IMR-90 (cell line): ENCODE measurements around the gene RAB37. TPM values are rescaled to one million over a fixed set of nuclear protein-coding genes. Genes with fewer than 3 reads are reported as not detected.

Experiments used
- ATAC-seq: fragments of 200-7000 bp; cut with Tn5 transposase; 2 replicates; pipeline ENCODE4 v1.9.1; 2020; ENCODE audit warnings: low read depth, mild to moderate bottlenecking, moderate library complexity
- BruUV-seq: library from RNA; stranded (reverse); fragments of 400-500 nt; replicated peaks from 2 replicates; lab custom pipeline; 2021; lab: Mats Ljungman, UMichigan
- CTCF ChIA-PET: fragments of 300-600 bp; formaldehyde crosslinking; extraction: SDS; loops from one replicate; lab custom pipeline; 2021; ENCODE audit warnings: antibody characterized with exemption; lab: Yijun Ruan, JAX
- POLR2A ChIA-PET: fragments of 300-600 bp; sonication (Branson Sonifier 250); formaldehyde crosslinking; loops from one replicate; lab custom pipeline; 2022; ENCODE audit warnings: antibody characterized with exemption; ENCODE audit not compliant: unreplicated experiment; lab: Charles Lee
- DNase-seq: peaks from one replicate; pipeline ENCODE4 v3.0.0; 2013
- H2AFZ ChIP-seq: replicated peaks from 2 replicates; pipeline ENCODE3; 2013; ENCODE audit warnings: low read length, mild to moderate bottlenecking; ENCODE audit not compliant: poor library complexity
- H2AK5ac ChIP-seq: 2 replicates; pipeline ENCODE4 v1.6.1; 2013; ENCODE audit warnings: low read depth, low read length, inconsistent platforms
- H2AK9ac ChIP-seq: replicated peaks from 2 replicates; pipeline ENCODE3; 2013; ENCODE audit warnings: mild to moderate bottlenecking, low read depth, low read length, moderate library complexity; ENCODE audit not compliant: poor library complexity
- H2BK120ac ChIP-seq: 2 replicates; pipeline ENCODE4 v1.6.1; 2013; ENCODE audit warnings: low read depth, low read length, inconsistent platforms
- H2BK15ac ChIP-seq: 3 replicates; pipeline ENCODE4 v1.6.1; 2013; ENCODE audit warnings: low read depth, low read length, inconsistent platforms
- H2BK20ac ChIP-seq: 2 replicates; pipeline ENCODE4 v1.6.1; 2013; ENCODE audit warnings: low read depth, mild to moderate bottlenecking, inconsistent platforms, low read length, moderate library complexity
- H2BK5ac ChIP-seq: 2 replicates; pipeline ENCODE4 v1.6.1; 2013; ENCODE audit warnings: mild to moderate bottlenecking, low read depth, low read length, inconsistent platforms; ENCODE audit not compliant: poor library complexity, severe bottlenecking
- H3K14ac ChIP-seq: replicated peaks from 2 replicates; pipeline ENCODE4 v1.6.1; 2013; ENCODE audit warnings: low read depth, low read length, inconsistent platforms
- H3K18ac ChIP-seq: 2 replicates; pipeline ENCODE4 v1.6.1; 2013; ENCODE audit warnings: low read depth, low read length, control low read depth
- H3K23ac ChIP-seq: 2 replicates; pipeline ENCODE4 v1.6.1; 2013; ENCODE audit warnings: low read depth, low read length, inconsistent platforms
- H3K27ac ChIP-seq: 2 replicates; pipeline ENCODE4 v1.5.1; 2013; ENCODE audit warnings: mild to moderate bottlenecking, control low read depth, low read length; ENCODE audit not compliant: insufficient read depth
- H3K27me3 ChIP-seq: 2 replicates; pipeline ENCODE4 v1.6.1; 2013; ENCODE audit warnings: low read length; ENCODE audit not compliant: control insufficient read depth, insufficient read depth
- H3K36me3 ChIP-seq: 2 replicates; pipeline ENCODE4 v1.6.1; 2013; ENCODE audit warnings: low read length, mixed read lengths; ENCODE audit not compliant: control insufficient read depth, insufficient read depth
- H3K4ac ChIP-seq: 2 replicates; pipeline ENCODE4 v1.6.1; 2013; ENCODE audit warnings: low read depth, low read length, inconsistent platforms
- H3K4me1 ChIP-seq: 2 replicates; pipeline ENCODE4 v1.6.1; 2013; ENCODE audit warnings: low read length, mixed read lengths; ENCODE audit not compliant: control insufficient read depth, insufficient read depth
- H3K4me2 ChIP-seq: 2 replicates; pipeline ENCODE4 v1.6.1; 2013; ENCODE audit warnings: low read depth, mild to moderate bottlenecking, control low read depth, low read length, moderate library complexity
- H3K4me3 ChIP-seq: 2 replicates; pipeline ENCODE4 v1.5.1; 2013; ENCODE audit warnings: low read depth, mild to moderate bottlenecking, control low read depth, low read length, moderate library complexity; ENCODE audit not compliant: insufficient read depth
- H3K56ac ChIP-seq: 2 replicates; pipeline ENCODE4 v1.6.1; 2013; ENCODE audit warnings: low read length, inconsistent platforms; ENCODE audit not compliant: insufficient read depth; ENCODE audit errors: extremely low read depth
- H3K79me1 ChIP-seq, 2 experiments: 2 replicates each; pipeline ENCODE4 v1.6.1; 2013; ENCODE audit warnings: low read length in 2 of 2, inconsistent platforms in 1 of 2, low read depth in 1 of 2
- H3K9ac ChIP-seq: 2 replicates; pipeline ENCODE4 v1.6.1; 2013; ENCODE audit warnings: low read depth, low read length, control low read depth
- H3K9me1 ChIP-seq: 2 replicates; pipeline ENCODE4 v1.6.1; 2013; ENCODE audit warnings: low read length, inconsistent platforms; ENCODE audit not compliant: insufficient read depth
- H3K9me3 ChIP-seq: 2 replicates; pipeline ENCODE4 v1.6.1; 2013; ENCODE audit warnings: low read length; ENCODE audit not compliant: control insufficient read depth, insufficient read depth
- H4K20me1 ChIP-seq: 2 replicates; pipeline ENCODE4 v1.6.1; 2013; ENCODE audit warnings: low read length, inconsistent platforms; ENCODE audit not compliant: insufficient read depth
- H4K5ac ChIP-seq: 2 replicates; pipeline ENCODE4 v1.6.1; 2013; ENCODE audit warnings: mild to moderate bottlenecking, low read depth, low read length, control low read depth
- H4K8ac ChIP-seq, 2 experiments: 2 replicates each; pipeline ENCODE4 v1.6.1; 2013; ENCODE audit warnings: low read depth in 2 of 2, low read length in 2 of 2, control low read depth in 1 of 2, inconsistent platforms in 1 of 2
- H4K91ac ChIP-seq: 2 replicates; pipeline ENCODE4 v1.6.1; 2013; ENCODE audit warnings: low read depth, low read length, inconsistent platforms; ENCODE audit not compliant: insufficient read depth
- BHLHE40 ChIP-seq: fragments of 150-350 bp; IDR thresholded peaks from 2 replicates; pipeline ENCODE4 v1.6.1; 2016; ENCODE audit warnings: mild to moderate bottlenecking, low read depth, low read length
- CHD1 ChIP-seq: IDR thresholded peaks from 2 replicates; pipeline ENCODE4 v1.6.1; 2012; ENCODE audit warnings: low read depth, low read length, improper control_type of control experiment
- FOS ChIP-seq: fragments of 150-350 bp; IDR thresholded peaks from 2 replicates; pipeline ENCODE4 v1.6.1; 2016; ENCODE audit warnings: low read depth, low read length
- MAZ ChIP-seq: IDR thresholded peaks from 2 replicates; pipeline ENCODE4 v1.6.1; 2012; ENCODE audit warnings: low read depth, mild to moderate bottlenecking, low read length, improper control_type of control experiment, moderate library complexity, borderline replicate concordance
- MXI1 ChIP-seq: IDR thresholded peaks from 2 replicates; pipeline ENCODE4 v1.6.1; 2012; ENCODE audit warnings: low read depth, mild to moderate bottlenecking, low read length, moderate library complexity, borderline replicate concordance
- POLR2A ChIP-seq: IDR thresholded peaks from 2 replicates; pipeline ENCODE4 v1.6.1; 2012; ENCODE audit warnings: mild to moderate bottlenecking, low read depth, low read length
- SMC3 ChIP-seq: fragments of 150-350 bp; IDR thresholded peaks from 2 replicates; pipeline ENCODE4 v1.6.1; 2016; ENCODE audit warnings: low read depth, mild to moderate bottlenecking, antibody characterized with exemption, low read length, moderate library complexity
- WGBS, 2 experiments: methylation state at CpG; one replicate each; pipeline versions ENCODE4 v1.1.5 to v1.1.7; 2013; ENCODE audit warnings: missing lambda C conversion rate in 2 of 2; ENCODE audit not compliant: insufficient read length in 1 of 2; ENCODE audit errors: extremely low coverage in 2 of 2; 5-methylcytosine and 5-hydroxymethylcytosine counted together
- dilution Hi-C: fragments of 300-500 bp; cut with HindIII; formaldehyde crosslinking; loops from one replicate; pipeline ENCODE4 v1.14.3; 2018; ENCODE audit warnings: low sequenced_read_pairs; ENCODE audit not compliant: unreplicated experiment
- in situ Hi-C: fragments of 300-500 bp; cut with MboI; formaldehyde crosslinking; loops from 3 replicates; pipeline ENCODE4 v1.14.3; 2019; ENCODE audit warnings: low sequenced_read_pairs, inconsistent platforms, mixed read lengths
- intact Hi-C: fragments of 100-400 bp; cut with micrococcal nuclease; formaldehyde crosslinking; loops from 2 replicates; pipeline ENCODE4 v1.10.0; 2022
- polyA plus RNA-seq, 3 experiments: library from polyadenylated mRNA; depleted of rRNA; stranded (reverse); fragments of >200 nt; gene quantifications; 2 replicates each; pipeline ENCODE4 v1.2.3, GENCODE V29; 2012; ENCODE audit warnings: low replicate concordance in 1 of 3
- total RNA-seq: library from RNA; depleted of rRNA; stranded (reverse); fragments of >200 nt; gene quantifications from 2 replicates; pipeline ENCODE4 v1.2.3, GENCODE V29; 2012
- TF ChIP-seq, protein P1 (sequence below): conservative IDR thresholded peaks from 2 replicates; pipeline ENCODE4 v1.5.1; 2012; ENCODE audit warnings: mild to moderate bottlenecking, low read depth, low read length, improper control_type of control experiment

RAB37 gene
- total and polyA plus RNA-seq, 2 of the 4 experiments (the other 2 are of a cell fraction): 0.19 TPM; not detected in 1

DNA sequence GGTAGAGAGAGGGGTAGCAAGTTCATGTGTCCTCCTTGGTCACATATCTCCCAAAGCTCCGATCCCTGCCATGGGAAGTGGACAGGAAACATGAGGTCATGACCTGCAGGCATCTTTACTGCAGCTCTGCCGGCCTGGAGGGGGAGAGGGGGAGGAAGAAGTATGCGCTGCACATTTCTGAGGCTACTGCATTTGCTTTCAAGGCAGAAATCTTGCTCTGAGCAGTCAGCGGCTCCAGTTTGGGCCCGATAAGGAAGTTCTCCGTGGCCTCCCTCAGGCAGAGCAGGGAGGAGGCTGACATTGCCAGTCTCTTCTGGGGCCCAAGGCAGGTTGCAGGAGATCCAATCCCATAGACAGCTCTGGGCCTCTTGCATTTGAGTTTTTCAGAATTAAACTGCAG is 9.9 kb downstream of the RAB37 start:
- H3K9ac ChIP-seq: no peak overlapping the region
- no peak overlapping the region for H3K18ac ChIP-seq
- H3K4ac ChIP-seq: no peak overlapping the region
- 0 out of 2 replicates have a peak overlapping the region, but pooled peaks have one; percentile 31 for H2BK20ac ChIP-seq
- no peak for TF ChIP-seq FOS
- TF ChIP-seq MAZ: no peak
- no peak for TF ChIP-seq POLR2A
- no peak for TF ChIP-seq CHD1
- TF ChIP-seq SMC3: no peak
- TF ChIP-seq MXI1: no peak
- no peak for TF ChIP-seq BHLHE40
- TF ChIP-seq, protein P1, sequence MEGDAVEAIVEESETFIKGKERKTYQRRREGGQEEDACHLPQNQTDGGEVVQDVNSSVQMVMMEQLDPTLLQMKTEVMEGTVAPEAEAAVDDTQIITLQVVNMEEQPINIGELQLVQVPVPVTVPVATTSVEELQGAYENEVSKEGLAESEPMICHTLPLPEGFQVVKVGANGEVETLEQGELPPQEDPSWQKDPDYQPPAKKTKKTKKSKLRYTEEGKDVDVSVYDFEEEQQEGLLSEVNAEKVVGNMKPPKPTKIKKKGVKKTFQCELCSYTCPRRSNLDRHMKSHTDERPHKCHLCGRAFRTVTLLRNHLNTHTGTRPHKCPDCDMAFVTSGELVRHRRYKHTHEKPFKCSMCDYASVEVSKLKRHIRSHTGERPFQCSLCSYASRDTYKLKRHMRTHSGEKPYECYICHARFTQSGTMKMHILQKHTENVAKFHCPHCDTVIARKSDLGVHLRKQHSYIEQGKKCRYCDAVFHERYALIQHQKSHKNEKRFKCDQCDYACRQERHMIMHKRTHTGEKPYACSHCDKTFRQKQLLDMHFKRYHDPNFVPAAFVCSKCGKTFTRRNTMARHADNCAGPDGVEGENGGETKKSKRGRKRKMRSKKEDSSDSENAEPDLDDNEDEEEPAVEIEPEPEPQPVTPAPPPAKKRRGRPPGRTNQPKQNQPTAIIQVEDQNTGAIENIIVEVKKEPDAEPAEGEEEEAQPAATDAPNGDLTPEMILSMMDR: no peak
- no peak overlapping the region for H3K4me2 ChIP-seq
- 36% methylated on average over 4 of the region's 6 CpGs; no CpG with 5 or more reads in 1 of the 2 experiments for WGBS, 2 experiments
- no peak overlapping the region for H4K8ac ChIP-seq
- ChIA-PET CTCF (interaction anchor here (0.6 to 1.9 kb wide), 6 partner anchors 24 to 211 kb away, joined by 3 to 5 read pairs (median 4); no protein-coding TSS in a partner anchor), POLR2A (no interaction called here)
- peak overlapping the region; percentile 13 for H2AFZ ChIP-seq
- H3K9me1 ChIP-seq: peaks cover 3% of the 10 kb centered on the region
- BruUV-seq: no TSS peak
- H3K27me3 ChIP-seq: no peaks in the 10 kb centered on the region; the same call in 1 of the 2 replicates
- peak overlapping the region; percentile 55 for H2AK9ac ChIP-seq
- H3K9me3 ChIP-seq: no peaks in the 10 kb centered on the region
- no peak overlapping the region for H4K5ac ChIP-seq
- no peak overlapping the region for H2BK5ac ChIP-seq
- DNase-seq (no peak), ATAC-seq (no peak)
- H3K27ac ChIP-seq: no peak overlapping the region
- H2BK15ac ChIP-seq: no peak overlapping the region
- H2BK120ac ChIP-seq: no peak overlapping the region
- H2AK5ac ChIP-seq: no peak overlapping the region
- H3K79me1 ChIP-seq: peaks cover 6 to 16% of the 10 kb centered on the region in 2 experiments
- dilution Hi-C loops (no loop called here), intact Hi-C loops (loop anchor here (5.0 kb wide), 1 partner anchor 95 kb away; no protein-coding TSS in a partner anchor), in situ Hi-C loops (loop anchor here (10.0 kb wide), 1 partner anchor 208 kb away; no protein-coding TSS in a partner anchor)
- no peaks in the 10 kb centered on the region for H3K36me3 ChIP-seq
- H3K14ac ChIP-seq: no peak overlapping the region
- H3K4me1 ChIP-seq: peaks cover 11% of the 10 kb centered on the region; the same call in 1 of the 2 replicates
- peaks cover 4% of the 10 kb centered on the region; the same call in 1 of the 2 replicates for H4K20me1 ChIP-seq
- H4K91ac ChIP-seq: no peak overlapping the region
- no peak overlapping the region for H3K56ac ChIP-seq
- H3K4me3 ChIP-seq: no peak overlapping the region
- no peak overlapping the region for H3K23ac ChIP-seq
